Activated CD8-positive, alpha-beta memory T cell treated with anti-CD3 and anti-CD28 coated beads for 36 hours (primary cell): ENCODE data around the gene ZNF420. TPM values are rescaled to one million over a fixed set of nuclear protein-coding genes. Genes with fewer than 3 reads are reported as not detected.

Experiments
- CTCF ChIA-PET: fragments of 350-600 bp; sonication (Branson Sonifier 250); formaldehyde crosslinking; loops from one replicate; lab custom pipeline; 2021; ENCODE audit warnings: antibody characterized with exemption; lab: Charles Lee
- POLR2A ChIA-PET: fragments of 350-600 bp; sonication (Branson Sonifier 250); formaldehyde crosslinking; loops from one replicate; lab custom pipeline; 2021; ENCODE audit warnings: antibody characterized with exemption; lab: Charles Lee
- total RNA-seq, 2 experiments: library from RNA; stranded (reverse); gene quantifications; one replicate each; pipeline ENCODE4 v1.2.3, GENCODE V29; 2021

ZNF420 gene
- total RNA-seq, 2 experiments from 2014 or later, result 13.3 to 16.5 TPM

DNA sequence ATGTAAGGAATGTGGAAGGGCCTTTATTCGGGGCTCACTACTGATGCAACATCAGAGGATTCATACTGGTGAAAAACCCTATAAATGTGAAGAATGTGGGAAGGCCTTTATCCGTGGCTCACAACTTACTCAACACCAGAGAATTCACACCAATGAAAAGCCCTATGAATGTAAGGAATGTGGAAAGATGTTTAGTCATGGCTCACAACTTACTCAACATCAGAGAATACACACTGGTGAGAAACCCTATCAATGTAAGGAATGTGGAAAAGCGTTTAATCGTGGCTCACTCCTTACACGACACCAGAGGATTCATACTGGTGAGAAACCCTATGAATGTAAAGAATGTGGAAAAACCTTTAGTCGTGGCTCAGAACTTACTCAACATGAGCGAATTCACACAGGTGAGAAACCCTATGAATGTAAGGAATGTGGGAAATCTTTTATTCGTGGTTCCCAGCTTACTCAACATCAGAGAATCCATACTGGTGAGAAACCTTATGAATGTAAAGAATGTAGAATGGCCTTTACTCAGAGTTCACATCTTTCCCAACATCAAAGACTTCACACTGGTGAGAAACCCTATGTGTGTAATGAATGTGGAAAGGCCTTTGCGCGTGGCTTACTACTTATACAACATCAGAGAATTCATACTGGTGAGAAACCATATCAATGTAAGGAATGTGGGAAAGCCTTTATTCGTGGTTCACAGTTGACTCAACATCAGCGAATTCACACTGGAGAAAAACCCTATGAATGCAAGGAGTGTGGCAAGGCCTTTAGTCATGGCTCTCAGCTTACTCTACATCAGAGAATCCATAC lies 50.0 kb downstream of the ZNF420 start:
- ChIA-PET CTCF (no interaction called here), POLR2A (no interaction called here)

DNA sequence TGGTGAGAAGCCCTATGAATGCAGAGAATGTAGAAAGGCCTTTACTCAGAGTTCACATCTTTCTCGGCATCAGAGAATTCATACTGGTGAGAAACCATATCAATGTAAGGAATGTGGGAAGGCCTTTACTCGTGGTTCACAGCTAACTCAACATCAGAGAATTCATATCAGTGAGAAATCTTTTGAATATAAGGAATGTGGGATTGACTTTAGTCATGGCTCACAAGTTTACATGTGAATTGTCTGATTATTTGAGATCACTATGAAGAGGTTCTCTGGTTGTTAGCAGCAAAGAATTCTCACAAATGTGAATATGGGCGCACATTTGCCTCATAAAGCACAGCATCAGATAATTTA lies 50.6 kb downstream of the ZNF420 start:
- POLR2A ChIA-PET, result no interaction called here

DNA sequence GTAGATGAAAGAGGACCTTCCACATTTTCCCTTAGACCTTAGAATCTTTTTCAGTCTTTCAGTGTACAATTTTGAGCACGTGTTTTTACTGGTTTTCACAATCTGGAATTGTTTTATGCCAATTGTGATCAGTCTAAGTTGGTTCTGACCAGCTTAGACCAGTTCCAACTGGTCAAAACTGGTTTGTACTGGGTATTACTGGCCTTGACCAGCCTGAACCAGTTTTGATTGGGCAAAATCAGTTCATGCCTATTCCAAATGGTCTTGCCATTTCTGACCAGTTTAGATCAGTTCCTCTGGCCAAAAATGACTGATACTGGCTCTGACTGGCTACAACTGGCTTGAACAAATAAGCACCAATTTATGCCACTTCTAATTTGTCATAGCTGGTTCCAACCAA lies 57.9 kb downstream of the ZNF420 start:
- POLR2A ChIA-PET, result no interaction called here
- CTCF ChIA-PET, result no interaction called here

More for the DNA sequence above, 50.6 kb downstream of the ZNF420 start:
- CTCF ChIA-PET, result no interaction called here

- POLR2A ChIA-PET, result no interaction called here
- CTCF ChIA-PET, result no interaction called here
Measured at GRCh38 chr19:37148214-37148613, 70.0 kb downstream of the ZNF420 start.

- CTCF ChIA-PET, result no interaction called here
- POLR2A ChIA-PET, result no interaction called here
Measured at GRCh38 chr19:37160153-37160552, 81.9 kb downstream of the ZNF420 start.

- CTCF ChIA-PET, result no interaction called here
- POLR2A ChIA-PET, result no interaction called here
Measured at GRCh38 chr19:37165635-37166034, 87.4 kb downstream of the ZNF420 start.

- POLR2A ChIA-PET, result no interaction called here
Measured at GRCh38 chr19:37172368-37173366, 94.4 kb downstream of the ZNF420 start, which contains the start of gene ZNF585A. ZNF585A (minus strand) TSS chr19:37172695; CDS start chr19:37169910, 2,785 bp downstream.

More at GRCh38 chr19:37172368-37173366, 94.4 kb downstream of the ZNF420 start, which contains the start of gene ZNF585A:
- CTCF ChIA-PET, result no interaction called here

Other genes starting within 250 kb of the ZNF420 start
- 1 to 10 TPM; 7.3 to 7.7 TPM for gene ZNF790, start 240.0 kb upstream of the ZNF420 start, total RNA-seq
- 1 to 10 TPM; 2.3 to 3.8 TPM for gene ZNF345, start 227.6 kb upstream of the ZNF420 start, total RNA-seq
- gene ZNF829, start 162.1 kb upstream of the ZNF420 start, total RNA-seq, result 1 to 10 TPM; 5.2 to 6.3 TPM
- 1 to 10 TPM; 6.5 to 7.1 TPM for gene ZNF568, start 162.1 kb upstream of the ZNF420 start, total RNA-seq
- gene ZNF585A, start 94.3 kb downstream of the ZNF420 start, total RNA-seq, result 1 to 10 TPM; 8.9 to 9.5 TPM
- 1 to 10 TPM; 8.2 to 9.9 TPM for gene ZNF585B, start 132.1 kb downstream of the ZNF420 start, total RNA-seq
- gene ZNF383, start 139.8 kb downstream of the ZNF420 start, total RNA-seq, result 1 to 10 TPM; 6.8 to 7.4 TPM